Measurements from ENCODE around the gene FOXK2.

Gene FOXK2

DNA sequence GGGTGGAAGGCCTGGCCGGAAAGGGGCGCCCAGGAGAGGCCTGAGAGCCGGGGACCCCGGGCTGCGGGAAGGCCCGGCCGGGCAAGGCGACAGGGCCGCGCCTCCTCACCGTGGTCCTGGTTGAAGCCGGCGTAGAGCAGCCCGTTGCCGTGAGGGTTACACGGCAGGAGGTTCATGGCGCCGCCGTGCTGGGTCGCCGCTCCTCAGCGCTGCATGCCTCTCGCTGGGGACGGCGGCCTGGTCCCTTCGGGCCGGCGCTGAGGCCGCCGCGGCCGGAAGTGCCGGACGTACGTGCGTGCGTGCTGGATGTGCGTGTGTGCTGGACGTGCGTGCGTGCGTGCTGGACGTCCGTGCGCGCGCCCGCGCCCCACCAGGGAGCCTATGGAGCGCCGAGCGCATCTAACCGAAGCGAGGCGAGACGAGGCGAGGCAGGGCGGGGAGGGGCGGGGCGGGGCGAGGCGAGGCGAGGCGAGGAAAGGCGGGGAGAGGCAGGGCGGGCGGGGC is 128.7 kb downstream of the FOXK2 start, which contains the start of gene WDR45B:
WDR45B (minus strand) TSS at position 280 of the 504 bp plus-strand sequence; CDS start at position 176, 104 bp downstream.
- peak; percentile 99 for DNase-seq

DNA sequence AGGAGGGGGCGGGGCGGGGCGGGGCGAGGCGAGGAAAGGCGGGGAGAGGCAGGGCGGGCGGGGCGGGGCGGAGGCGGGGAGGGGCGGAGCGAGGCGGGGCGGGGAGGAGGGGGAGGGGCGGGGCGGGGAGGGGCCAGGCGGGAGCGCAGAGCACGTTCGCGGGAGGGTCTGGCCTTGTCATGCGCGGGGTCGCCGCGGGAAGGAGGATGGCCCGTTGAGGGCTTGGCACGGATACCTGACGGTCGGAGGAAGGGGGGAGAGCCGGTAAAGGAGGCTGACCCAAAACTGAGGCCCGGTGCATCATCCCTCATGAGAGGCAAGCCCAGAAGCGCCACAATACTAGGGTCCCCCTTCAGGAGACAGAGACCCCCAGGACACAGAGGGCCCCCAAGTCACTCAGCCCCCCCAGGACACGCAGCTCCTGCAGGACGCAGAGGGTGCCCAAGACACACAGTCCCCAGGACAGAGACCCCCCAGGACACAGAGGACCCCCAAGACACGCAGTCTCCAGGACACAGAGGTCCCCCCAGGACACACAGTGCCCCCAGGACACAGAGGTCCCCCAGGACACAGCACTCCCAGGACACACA is 129.3 kb downstream of the FOXK2 start:
- peak; percentile 43 for DNase-seq

DNA sequence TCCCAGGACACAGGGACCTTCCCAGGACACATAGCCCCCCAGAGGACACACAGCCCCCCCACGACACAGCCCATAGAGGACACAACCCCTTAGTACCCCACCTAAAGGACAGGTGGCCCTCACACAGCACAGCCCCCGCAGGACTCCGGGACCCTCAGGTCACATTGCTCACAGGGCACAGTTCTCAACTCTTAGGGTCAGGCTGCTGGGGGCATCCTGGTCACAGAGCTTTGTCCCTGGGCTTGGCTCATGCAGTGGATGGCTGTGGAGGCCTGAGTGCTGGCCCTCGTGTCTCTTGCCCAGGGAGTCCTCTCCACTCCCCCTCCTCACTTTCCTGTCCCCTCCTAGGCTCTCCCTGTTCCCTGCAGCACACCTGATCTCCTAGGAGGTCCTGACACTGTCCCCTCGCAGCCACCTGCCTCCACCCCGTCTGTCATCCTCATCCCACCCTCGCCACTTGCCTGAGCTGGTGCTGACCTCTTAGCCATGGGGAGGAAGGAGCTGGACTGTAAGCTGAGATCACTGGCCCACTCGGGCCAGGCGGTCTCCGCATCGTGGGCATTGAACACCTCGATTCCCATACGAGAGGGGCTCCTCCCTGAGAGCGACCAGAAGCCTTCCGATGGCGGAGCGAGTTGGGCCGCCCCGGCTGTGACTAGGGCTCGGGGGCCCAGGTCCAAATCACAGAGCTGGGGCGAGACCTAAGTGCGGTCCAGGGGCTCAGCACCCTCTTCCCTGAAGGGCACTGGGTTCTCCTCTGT is 130.1 kb downstream of the FOXK2 start:
- no peak for DNase-seq

DNA sequence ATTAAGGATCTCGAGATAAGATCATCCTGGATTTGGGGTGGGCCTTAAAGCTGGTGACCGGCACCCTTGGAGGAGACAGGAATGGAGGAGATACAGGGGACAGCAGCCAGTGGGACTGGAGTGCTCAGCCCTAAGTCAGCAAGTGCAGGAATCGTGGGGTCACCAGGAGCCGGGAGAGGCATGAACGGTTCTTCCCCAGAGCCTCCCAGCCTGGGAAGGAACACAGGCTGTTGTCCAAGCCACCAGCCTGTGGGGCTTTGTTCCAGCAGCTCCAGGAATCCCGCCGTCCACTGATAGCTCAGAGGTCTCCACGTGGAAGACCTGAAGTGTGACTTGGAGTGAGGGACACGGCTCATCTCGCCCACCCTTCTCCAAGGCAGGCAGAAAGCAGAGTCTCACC is 131.2 kb downstream of the FOXK2 start:
- DNase-seq = no peak

DNA sequence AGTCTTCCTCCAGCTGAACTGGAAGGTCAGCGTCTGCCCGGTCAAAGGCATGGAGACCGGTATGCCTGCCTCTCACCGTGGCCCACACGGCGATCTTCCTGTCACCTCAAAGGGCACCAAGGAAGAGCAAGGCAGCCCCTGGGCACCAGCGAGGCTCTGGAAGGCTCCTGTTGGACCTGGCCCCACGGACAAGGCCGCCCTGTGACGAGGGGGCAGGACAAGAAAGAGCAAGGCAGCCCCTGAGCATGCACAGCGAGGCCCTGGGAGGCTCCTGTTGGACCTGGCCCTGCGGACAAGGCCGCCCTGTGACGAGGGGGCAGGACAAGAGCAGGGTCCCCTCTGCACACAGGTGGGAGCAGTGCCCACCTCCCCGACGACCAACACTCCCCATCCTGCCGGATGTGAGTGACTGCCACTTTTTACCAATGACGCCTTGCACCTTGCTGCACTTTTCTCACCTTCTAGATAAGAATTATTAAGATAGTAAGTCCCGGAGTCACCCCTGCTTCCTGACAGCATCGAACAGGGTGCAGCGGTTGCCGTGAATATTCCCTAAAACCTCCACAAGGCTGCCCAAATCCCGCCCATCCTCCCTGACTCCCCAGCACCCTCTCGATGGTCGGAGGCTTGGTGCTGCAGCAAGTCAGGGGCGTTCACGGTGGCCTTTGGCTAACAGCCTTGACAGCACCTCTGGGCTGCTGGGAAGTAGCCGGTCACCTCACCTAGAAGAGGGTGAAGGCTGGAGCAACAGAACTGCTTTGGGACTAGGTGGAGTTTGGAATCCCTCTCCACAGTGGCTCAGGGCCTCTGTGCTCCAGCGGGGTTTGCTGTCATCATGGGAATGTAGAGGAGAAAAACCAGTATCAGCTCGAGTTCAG is 134.4 kb downstream of the FOXK2 start:
- DNase-seq = no peak

All from NCI-H774 (cell line).